Stimulated activated CD8-positive, alpha-beta memory T cell treated with anti-CD3 and anti-CD28 coated beads, Interleukin-4, amount 100 ng/mL, for 48 hours (primary cell): ENCODE results near the gene IL1RL2.
A peak's percentile ranks its signal among the peaks of the same experiment; 100 is the strongest.

Experiments
- DNase-seq: peaks from one replicate; pipeline ENCODE4 v3.0.0-alpha.2; 2020

IL1RL2 gene

DNA sequence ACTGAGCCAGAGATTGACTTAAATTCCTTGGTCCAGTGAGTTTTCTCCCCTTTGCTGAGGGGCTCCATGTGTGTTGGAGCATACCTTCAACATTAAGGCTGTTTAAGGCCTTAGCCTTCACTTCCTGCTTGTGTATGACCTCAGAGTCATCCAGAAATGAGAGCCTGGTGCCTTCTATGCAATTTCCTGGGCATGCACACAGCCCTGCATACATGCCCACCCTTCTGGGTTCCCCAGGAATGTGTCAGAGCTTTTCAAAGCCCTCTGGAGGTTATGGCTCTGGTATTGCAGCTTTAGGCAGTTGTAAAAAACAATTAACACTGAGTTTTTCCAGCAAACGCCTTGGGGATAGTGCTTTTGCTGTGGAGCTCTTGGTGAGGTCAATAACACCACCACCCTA lies 27.5 kb upstream of the IL1RL2 start:
- DNase-seq, result no peak

DNA sequence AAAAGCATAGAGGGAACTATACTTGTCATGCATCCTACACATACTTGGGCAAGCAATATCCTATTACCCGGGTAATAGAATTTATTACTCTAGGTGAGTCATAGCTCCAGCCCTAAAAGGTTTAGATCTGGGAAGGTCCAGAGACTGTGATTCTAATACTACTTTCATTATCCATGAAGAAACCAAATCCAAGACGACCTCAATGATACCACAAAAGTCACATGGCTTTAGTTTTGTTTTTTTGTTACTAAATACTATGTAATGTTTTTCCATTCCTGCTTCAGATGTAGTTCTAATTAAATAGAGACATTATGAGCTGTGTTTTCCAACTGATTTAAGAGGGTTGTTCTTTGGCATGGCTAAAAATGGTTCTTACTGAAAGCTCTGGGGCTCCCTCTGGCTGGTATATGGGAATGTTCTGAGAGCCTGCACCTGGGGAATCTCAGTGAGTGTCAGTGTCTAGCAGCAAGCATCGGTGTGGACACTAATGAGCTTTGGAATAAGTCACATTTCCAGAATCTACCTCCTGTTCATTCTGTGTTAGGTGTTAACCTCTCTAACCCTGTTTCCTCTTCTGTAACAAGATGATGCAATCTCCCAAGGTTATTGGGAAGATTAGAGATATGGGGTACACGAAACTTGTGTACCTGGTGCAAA lies 20.5 kb upstream of the IL1RL2 start:
- no peak for DNase-seq

DNA sequence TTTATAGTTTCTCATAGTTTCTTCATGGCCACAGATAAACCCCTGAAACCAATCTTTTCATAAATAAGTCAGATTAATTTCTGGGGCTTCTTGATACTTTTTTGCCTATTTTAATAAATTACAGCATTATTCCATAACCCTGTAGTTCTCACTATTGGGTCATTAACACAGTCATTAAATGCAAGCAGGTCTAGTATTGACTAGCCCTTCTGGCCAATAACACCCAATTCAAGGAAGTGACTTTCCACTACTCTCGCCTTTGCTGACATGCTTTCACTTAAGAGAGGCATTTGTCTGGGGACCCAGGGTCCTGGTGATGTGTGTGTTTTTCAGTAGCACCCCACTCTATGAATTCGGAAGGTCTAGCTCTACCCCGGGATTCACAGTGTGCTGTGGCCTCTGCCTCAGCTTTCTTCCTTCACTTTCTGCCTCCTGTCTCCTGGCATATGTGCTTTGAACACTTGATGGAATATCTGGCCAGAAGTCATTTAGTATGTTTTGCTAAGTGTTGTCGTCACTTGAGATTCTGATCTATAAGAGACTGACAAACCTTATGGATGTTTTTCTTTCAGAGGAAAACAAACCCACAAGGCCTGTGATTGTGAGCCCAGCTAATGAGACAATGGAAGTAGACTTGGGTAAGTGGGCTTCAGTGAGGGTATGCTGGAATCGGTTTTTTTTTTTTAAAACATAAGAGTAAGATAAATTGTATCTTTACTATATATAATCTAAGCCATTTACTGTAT lies 18.6 kb upstream of the IL1RL2 start:
- no peak for DNase-seq

DNA sequence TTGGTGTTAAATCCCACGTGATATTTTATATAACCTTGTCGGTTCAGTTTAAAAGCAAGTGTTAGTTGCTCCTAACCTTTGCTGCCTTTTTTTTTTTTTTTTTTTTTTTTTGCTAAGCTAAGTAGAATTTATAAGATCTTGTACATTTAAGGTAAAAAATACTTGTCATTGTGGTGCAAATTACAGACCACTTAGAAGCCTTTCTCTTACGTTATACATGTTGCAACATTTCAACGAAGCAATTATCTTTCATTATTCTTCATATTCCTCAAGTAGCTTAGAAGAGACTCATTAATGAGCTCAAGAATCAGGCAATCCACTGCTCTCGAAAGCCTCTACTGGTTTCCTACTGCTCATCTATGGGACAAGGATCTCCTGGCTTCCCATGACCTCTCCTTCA lies 14.9 kb upstream of the IL1RL2 start:
- no peak for DNase-seq

DNA sequence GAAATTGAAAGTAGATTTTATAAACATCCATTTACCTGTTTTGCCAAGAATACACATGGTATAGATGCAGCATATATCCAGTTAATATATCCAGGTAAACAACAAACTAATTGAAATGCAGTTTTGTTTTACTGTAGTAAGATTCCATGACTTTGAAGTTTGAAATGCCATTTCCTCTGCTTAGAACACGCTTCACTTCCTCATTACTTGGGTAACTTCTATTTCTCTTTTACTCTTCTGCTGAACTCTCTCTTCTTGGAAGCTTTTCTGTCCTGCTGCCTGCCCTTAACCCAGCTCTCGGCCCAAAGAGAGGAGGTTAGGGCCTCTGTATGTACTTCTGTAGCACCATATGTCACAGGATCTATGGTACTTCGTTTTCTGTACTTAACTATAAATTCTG lies 14.1 kb upstream of the IL1RL2 start:
- no peak for DNase-seq

DNA sequence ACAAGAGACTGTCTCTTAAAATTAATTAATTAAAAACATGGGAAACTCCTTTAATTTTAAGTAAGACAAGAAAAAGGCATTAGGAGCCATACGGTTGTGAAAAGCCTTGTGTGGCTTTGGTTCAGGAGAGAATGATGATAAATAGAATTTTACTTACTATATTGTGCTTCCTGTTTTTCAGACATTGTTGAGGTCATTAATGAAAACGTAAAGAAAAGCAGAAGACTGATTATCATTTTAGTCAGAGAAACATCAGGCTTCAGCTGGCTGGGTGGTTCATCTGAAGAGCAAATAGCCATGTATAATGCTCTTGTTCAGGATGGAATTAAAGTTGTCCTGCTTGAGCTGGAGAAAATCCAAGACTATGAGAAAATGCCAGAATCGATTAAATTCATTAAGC lies 10.7 kb upstream of the IL1RL2 start:
- no peak for DNase-seq

DNA sequence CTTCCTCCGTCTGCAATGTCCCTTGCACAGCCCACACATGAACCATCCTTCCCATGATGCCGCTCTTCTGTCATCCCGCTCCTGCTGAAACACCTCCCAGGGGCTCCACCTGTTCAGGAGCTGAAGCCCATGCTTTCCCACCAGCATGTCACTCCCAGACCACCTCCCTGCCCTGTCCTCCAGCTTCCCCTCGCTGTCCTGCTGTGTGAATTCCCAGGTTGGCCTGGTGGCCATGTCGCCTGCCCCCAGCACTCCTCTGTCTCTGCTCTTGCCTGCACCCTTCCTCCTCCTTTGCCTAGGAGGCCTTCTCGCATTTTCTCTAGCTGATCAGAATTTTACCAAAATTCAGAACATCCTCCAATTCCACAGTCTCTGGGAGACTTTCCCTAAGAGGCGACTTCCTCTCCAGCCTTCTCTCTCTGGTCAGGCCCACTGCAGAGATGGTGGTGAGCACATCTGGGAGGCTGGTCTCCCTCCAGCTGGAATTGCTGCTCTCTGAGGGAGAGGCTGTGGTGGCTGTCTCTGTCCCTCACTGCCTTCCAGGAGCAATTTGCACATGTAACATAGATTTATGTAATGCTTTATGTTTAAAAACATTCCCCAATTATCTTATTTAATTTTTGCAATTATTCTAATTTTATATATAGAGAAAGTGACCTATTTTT lies 8.9 kb upstream of the IL1RL2 start:
- DNase-seq, result no peak

DNA sequence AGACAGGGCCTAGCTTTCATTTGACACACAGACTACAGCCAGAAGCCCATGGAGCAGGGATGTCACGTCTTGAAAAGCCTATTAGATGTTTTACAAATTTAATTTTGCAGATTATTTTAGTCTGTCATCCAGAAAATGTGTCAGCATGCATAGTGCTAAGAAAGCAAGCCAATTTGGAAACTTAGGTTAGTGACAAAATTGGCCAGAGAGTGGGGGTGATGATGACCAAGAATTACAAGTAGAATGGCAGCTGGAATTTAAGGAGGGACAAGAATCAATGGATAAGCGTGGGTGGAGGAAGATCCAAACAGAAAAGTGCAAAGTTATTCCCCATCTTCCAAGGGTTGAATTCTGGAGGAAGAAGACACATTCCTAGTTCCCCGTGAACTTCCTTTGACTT lies 7.8 kb upstream of the IL1RL2 start:
- no peak for DNase-seq

DNA sequence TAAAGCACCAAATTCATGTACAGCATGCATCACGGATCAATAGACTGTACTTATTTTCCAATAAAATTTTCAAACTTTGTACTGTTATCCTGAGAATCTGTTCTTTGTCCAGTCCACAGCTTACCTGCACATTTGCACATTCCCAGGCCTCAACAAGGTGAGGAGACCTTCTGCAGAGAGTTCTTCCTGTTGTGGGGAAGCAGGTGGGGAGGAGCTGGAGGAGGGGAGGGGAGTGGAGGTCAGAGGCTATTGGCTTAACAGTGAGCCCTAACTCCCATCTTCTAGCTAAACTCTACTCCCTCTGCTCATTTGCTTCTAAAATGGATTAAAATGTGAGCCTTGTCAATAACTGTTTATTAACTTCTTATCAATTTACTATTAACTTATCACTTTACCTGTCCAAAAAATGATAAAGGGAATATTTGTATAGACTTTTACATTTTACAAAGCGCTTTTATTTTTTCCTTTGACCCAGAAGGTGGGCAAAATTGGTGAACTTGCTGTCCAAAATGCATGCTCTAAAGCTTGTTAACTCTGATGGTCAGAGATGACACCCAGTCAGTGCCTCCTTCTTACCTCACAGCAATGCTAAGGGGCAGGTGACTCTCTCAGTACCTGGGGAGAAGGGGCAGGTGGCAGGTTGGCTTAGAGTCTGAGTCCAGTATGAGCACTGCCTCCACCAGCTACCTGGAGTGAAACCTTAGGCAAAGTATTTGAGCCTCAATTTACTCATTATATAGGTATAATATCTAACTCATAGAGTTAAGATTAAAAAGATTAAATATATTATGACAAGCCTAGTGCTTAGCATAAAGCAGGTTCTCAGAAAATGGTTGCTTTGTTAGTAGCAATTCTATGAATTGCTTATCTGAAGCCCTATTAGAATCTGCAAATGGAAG lies 6.8 kb upstream of the IL1RL2 start:
- no peak for DNase-seq

DNA sequence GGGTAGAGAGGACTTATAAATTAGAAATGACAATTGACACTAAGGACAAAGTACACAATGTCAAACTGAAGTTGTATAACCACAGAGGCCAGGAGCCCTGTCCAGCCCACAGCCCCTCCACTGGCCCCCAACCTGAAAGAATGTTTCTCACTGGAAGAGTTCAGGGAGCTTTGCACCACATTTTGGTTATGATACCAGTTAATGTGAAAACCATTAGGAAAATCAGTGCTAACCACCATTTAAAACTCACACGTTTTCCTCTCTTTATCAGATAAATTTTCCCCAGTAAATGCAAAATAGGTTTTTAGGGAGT lies 6.2 kb upstream of the IL1RL2 start:
- no peak for DNase-seq

DNA sequence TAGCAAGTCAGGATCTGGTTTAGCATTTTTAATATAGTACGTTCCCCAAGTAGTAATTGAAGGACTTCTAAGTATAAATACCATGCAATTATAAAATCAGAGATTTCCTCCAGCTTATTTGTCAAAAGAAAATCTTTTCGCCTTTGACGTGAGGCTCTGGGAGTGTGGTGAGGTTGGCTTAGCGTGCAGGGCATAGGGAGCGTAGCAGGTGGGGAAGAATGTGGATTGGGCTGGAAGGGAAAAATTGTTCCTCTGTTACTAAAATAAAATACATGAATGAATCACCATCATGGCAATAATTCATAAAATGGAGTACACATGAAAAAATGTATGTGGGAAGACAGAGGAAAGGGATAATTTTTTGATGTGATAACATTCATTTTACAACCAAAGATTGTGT lies 5.4 kb upstream of the IL1RL2 start:
- DNase-seq, result no peak

DNA sequence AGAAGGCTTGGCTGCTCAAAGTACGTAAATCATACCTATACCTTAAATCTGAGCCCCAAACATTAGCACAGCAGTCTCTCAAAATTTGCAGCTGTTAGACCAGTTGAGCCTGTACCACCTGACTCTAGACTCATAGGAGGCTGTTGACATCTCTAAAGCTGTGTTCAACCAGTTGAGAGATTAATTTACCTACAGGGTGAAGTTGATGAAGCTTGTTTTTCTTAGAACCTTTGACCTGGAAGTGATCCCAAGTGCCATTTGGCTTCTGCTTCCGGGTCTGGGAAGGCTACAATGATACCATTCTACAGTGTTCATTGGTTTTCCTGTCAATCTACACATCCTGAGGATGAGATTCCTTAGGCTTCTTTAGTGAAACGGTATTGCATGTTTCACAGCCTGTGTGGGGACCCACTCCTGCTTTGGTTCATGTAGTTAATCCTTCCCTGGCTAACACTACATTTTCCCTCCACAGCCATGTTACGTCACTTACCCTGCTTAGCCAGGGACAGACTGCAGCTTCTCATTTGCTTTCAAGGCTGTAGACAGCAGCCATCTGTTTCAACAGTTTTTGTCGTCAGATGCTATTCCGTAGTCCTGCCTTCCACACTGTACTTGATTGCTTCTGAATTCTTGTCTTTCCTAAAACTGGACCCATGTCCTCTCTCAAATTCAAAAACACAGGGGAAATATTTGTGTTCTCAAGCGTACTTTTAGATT lies 4.7 kb upstream of the IL1RL2 start:
- no peak for DNase-seq

DNA sequence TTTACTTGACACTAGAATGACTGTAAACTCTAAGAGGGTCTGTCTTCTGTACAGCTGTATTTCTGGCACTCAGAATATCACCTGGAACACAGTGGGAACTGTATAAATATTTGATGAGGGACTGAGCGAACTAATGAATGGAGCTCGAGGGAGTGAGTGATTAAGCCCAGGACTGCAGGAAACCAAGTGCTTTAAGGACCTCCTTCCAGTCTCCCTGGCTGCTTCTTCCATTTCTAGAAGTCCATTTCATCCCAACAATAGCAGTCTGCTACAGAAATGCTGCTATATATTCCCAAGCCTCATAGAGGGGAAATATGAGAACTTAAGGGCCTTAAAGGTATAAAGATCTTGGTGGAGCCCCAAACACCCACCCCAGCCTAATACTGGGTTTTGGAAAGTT lies 2.8 kb upstream of the IL1RL2 start:
- no peak for DNase-seq

DNA sequence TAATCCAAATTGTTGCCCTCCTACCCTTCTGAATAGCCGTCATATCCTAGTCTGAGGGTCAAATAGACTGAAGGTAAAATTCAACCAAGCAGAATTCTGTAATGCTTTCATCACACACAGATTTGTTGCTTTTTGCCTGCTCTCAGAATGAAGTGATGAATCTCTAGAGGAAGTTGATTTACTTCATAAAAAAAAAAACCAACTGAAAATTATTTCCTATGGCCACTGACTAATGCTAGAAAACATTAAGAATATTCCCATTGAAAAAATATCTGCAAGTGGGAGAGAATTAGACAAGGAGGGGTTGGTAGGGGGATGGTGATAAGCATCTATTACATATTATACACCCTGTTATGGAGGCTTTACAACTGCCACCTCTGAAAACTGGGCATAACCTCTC lies 2.3 kb upstream of the IL1RL2 start:
- DNase-seq, result no peak

DNA sequence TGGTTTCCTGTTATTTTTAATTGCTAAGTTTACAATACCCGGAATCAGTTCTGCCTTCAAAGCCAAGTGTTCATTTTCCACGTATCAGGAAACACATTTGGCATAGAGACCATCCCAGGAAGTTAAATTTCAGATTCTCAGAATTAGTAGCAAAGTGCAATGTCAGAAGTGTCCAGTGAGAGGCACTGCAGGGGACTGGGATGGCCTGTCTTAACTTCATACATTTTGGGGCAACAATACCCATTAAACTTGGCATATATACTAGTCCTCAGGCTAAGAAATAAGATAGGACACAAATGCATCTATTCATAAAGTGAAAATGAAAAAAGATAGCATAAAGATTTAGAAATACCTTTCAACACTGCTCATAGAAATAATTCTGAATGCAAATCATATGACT lies 1.5 kb upstream of the IL1RL2 start:
- no peak for DNase-seq

DNA sequence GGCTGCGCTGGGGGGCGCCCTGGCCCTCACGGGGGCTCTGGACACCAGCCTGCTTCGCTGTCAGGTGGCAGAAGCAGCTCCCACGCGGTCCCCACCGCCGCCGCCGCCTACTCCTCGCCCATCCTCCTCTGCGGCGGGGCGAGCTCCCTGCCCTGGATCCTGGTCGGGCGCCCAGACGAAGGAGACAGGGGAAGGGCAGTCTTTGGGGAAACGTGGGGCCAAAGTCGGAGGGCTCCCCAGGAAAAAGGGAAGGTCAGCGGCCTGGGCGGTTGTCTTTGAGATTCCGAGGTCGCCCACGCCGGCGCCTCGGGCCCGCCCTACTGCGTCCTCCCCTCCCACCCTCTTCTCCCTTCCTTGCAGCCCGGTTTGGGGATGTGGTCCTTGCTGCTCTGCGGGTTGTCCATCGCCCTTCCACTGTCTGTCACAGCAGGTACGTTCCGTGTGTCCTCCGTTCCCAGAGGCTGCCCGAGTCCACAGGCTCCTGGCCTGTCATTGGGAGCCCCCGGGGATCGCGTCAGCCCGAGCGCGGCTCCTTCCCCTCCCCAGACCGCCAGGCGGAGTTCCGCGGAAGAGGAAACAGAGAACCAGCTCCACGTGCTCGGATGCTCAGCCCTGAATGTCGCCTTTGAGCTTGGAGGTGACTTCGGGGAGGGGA lies 800 bp downstream of the IL1RL2 start:
- DNase-seq, result peak; percentile 62

DNA sequence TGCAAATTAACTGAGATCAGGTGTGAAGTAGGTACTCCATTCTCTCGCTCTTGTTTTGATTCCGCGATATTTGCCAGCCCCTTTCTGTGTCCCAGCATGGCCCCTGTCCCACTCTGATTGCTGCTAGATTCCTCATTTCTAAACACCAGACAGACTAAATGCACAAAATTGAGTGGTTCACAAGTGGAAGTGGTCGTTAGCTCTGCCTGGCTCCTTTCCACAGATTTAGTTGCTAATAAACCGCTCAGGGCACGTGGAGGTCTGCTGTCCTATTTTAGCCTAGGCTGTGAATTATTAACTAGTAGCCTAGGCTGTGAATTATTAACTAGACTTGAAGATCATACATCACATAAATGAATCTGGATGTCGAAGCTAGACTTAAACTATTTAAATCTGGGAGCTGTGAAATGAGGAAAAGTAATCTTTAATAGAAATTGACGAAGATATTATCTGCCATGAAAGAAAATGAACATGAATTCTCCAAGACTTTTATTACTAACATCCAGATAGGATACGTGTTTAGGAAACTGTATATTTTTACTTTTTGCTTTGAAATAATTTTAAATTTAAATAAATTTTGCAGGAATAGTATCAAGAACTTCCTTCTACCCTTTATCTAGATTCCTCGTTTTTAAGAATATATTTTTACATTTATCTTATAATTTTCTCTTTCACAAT lies 3.7 kb downstream of the IL1RL2 start:
- no peak for DNase-seq

DNA sequence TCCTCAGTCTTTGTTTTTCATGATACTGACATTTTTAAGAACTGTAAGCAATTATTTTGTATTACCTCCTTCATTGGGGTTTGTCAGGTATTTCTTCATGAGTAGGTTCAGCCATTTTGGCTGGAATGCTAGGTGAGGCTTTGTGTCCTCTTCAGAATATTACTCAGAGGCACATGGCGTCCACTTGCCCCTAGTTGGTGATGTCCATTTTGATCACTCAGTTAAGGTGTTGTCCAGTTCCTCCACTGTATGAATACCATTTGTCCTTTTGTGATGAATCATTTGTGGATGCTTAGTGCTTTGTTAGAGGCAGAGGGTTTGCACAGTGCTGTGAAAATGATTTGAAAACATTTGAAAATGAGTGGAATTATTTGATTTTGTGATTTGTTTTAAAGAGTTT lies 4.7 kb downstream of the IL1RL2 start:
- no peak for DNase-seq

DNA sequence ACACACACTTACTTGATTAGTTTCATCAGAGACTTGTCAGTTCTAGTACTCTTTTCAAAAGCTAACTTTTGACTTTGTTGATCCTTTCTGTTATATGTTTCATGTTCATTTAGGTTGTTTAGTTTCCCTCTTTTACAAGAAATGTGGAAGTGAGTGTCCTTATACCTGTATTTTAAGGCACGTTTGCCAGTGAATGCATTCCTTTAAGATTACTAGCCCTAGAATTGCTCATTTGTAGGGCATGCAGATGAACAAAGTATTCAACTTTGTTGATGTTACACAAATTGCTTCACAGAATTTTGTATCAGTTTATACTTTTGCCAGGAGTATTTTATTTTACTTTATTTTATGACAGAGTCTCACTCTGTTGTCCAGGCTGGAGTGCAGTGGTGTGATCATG lies 6.3 kb downstream of the IL1RL2 start:
- DNase-seq, result no peak

DNA sequence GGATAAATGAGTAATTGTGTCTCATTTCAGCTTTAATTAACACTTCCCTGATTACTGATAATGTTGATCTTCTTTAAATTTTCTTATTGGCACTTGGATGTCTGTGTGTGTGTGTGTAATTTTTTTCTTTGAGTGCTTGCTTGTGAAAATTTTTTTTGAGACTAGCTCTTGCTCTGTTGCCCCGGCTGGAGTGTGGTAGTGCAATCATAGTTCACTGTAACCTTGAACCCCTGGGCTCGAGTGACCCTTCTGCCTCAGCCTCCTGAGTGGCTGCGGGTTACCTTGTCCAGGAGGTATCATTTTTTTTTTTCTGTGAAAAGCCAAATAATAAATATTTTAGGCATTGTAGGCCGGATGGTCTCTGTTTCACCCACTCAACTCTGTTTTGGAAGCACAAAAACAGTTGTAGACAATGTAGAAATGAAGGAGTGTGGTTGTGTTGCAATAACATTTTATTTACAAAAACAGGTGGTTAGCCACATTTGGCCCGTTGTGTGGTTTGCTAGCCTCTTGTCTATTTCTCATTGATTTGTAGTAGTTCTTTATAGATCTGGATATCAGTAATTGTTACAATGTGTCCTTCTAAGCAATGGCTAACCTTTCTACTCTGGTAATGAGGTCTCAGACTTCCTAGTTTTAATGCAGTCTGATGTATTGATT lies 7.9 kb downstream of the IL1RL2 start:
- no peak for DNase-seq
